Measurements from ENCODE around the gene GOT2. TPM values are rescaled to one million over a fixed set of nuclear protein-coding genes. Genes with fewer than 3 reads are reported as not detected.
"Not testable (repeated sequence)": the region's sequence is repeated elsewhere in the genome, so short reads cannot be mapped to it uniquely, and the experiment has no call there.

GOT2 gene
- polyA plus RNA-seq, 2 donors = 43.7 to 66.1 TPM

GRCh38 chr16:58661199-58661830 is 72.8 kb downstream of the GOT2 start:
- no peaks in the 10 kb centered on the region for H3K27me3 ChIP-seq (ENCODE audit: control insufficient read depth in 1 of 2, insufficient read depth in 2 of 2, low read length in 2 of 2)
- no peaks in the 10 kb centered on the region for H3K36me3 ChIP-seq (ENCODE audit: control insufficient read depth in 2 of 2, insufficient read depth in 2 of 2, low read length in 1 of 2)
- no peak overlapping the region for H3K4me3 ChIP-seq (ENCODE audit: low read depth in 1 of 2, low read length in 2 of 2)
- peaks cover 0 to 2% of the 10 kb centered on the region in 2 donors for H3K4me1 ChIP-seq (ENCODE audit: control insufficient read depth in 2 of 2, insufficient read depth in 2 of 2, low read length in 1 of 2)
- no peaks in the 10 kb centered on the region for H3K9me3 ChIP-seq (ENCODE audit: control insufficient read depth in 2 of 2, insufficient read depth in 1 of 2, low read depth in 1 of 2, low read length in 1 of 2)
- no peak overlapping the region for H3K27ac ChIP-seq (ENCODE audit: low read depth in 2 of 2, low read length in 1 of 2)
- 30 to 32% methylated on average over 12 of the region's 12 CpGs for WGBS, 2 donors

GRCh38 chr16:58659911-58660310 is 74.2 kb downstream of the GOT2 start:
- H3K27ac ChIP-seq (ENCODE audit: low read depth in 2 of 2, low read length in 1 of 2); H3K36me3 ChIP-seq (ENCODE audit: control insufficient read depth in 2 of 2, insufficient read depth in 2 of 2, low read length in 1 of 2); H3K27me3 ChIP-seq (ENCODE audit: control insufficient read depth in 1 of 2, insufficient read depth in 2 of 2, low read length in 2 of 2); H3K4me1 ChIP-seq (ENCODE audit: control insufficient read depth in 2 of 2, insufficient read depth in 2 of 2, low read length in 1 of 2); H3K9me3 ChIP-seq (ENCODE audit: control insufficient read depth in 2 of 2, insufficient read depth in 1 of 2, low read depth in 1 of 2, low read length in 1 of 2); H3K4me3 ChIP-seq (ENCODE audit: low read depth in 1 of 2, low read length in 2 of 2): not testable (repeated sequence)
- 75 to 77% methylated on average over 11 of the region's 11 CpGs for WGBS, 2 donors

- Histone ChIP-seq H3K9me3 (ENCODE audit: control insufficient read depth in 2 of 2, insufficient read depth in 1 of 2, low read depth in 1 of 2, low read length in 1 of 2) (no peaks in the 10 kb centered on the region), H3K27ac (ENCODE audit: low read depth in 2 of 2, low read length in 1 of 2) (no peak overlapping the region), H3K4me1 (ENCODE audit: control insufficient read depth in 2 of 2, insufficient read depth in 2 of 2, low read length in 1 of 2) (no peaks in the 10 kb centered on the region), H3K4me3 (ENCODE audit: low read depth in 1 of 2, low read length in 2 of 2) (no peak overlapping the region), H3K27me3 (ENCODE audit: control insufficient read depth in 1 of 2, insufficient read depth in 2 of 2, low read length in 2 of 2) (no peaks in the 10 kb centered on the region), H3K36me3 (ENCODE audit: control insufficient read depth in 2 of 2, insufficient read depth in 2 of 2, low read length in 1 of 2) (no peaks in the 10 kb centered on the region)
- 87 to 91% methylated on average over 3 of the region's 3 CpGs for WGBS, 2 donors
Observed at GRCh38 chr16:58658796-58659211, 75.3 kb downstream of the GOT2 start.

Other genes starting within 250 kb of the GOT2 start
- gene NDRG4, start 234.2 kb downstream of the GOT2 start, polyA plus RNA-seq = 10 to 100 TPM; 12.0 to 26.9 TPM
- 10 to 100 TPM; 15.5 to 17.3 TPM for gene SETD6, start 218.8 kb downstream of the GOT2 start, polyA plus RNA-seq
- gene CNOT1, start 104.5 kb downstream of the GOT2 start, polyA plus RNA-seq = 100 to 1,000 TPM in 1 of 2 donors, 10 to 100 TPM in 1; 53.7 to 105 TPM
- gene SLC38A7, start 49.5 kb downstream of the GOT2 start, polyA plus RNA-seq = 1 to 10 TPM; 4.8 to 7.2 TPM